ENCODE measurements around the gene CCHCR1.

The CCHCR1 gene

DNA sequence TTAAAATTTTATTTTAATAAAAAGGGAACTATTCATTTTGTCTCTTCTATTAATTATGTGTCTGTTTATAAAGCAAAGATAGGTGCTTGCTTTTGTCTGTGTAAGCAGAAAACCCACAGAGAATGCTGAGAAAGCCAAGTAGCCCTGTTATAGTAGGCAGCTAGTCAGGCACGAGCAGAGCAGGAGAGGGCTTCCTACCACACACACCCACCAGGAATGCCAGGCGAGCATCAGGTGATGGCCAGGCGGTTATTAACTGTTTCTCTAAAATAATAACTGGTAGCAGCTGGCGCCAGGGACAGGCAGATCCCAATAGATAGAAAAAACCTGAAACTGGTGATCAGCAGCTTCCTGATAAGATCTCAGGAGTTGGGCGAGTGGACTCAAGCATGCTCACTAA lies 60.9 kb downstream of the CCHCR1 start:
- DNase-seq, result no peak

DNA sequence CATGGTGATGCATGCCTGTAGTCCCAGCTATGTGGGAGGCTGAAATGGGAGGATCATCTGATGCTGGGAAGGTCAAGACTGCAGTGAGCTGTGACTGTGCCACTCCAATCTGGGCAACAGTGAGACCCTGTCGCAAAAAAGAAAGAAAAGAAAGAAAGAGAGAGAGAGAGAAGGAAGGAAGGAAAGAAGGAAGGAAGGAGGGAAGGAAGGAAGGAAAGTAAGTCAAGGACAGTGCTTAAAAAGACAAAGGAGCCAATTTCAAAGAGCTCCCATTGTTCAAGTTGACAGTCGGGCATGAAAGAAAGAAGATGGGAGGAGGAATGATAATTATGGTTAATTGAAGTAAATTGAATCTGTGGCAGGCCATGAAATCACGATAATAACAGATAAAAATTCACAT lies 61.4 kb downstream of the CCHCR1 start:
- DNase-seq, result no peak

DNA sequence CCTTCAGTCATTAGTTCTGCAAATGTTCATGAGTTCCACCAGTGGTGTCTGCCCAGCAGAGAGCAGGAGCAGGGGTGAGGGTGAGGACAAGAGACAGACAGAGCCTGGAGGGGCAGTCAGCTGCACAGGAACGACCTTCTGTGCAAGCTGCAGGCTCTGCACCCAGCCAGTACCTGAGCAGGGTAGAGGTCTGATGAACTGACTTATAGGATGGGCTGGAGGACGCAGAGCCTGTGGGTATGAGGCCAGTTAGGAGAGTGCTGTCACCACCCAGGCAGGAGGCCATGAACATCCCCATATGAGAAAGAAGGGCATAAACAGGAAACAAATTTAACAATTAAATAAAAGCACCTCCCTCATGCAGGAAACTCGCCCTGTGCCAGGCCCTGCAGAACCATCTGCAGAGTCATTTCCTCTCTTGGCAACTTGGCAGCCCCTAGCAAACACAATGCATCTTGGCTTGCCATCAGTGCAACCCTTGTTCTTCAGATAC lies 63.2 kb downstream of the CCHCR1 start:
- DNase-seq, result no peak

DNA sequence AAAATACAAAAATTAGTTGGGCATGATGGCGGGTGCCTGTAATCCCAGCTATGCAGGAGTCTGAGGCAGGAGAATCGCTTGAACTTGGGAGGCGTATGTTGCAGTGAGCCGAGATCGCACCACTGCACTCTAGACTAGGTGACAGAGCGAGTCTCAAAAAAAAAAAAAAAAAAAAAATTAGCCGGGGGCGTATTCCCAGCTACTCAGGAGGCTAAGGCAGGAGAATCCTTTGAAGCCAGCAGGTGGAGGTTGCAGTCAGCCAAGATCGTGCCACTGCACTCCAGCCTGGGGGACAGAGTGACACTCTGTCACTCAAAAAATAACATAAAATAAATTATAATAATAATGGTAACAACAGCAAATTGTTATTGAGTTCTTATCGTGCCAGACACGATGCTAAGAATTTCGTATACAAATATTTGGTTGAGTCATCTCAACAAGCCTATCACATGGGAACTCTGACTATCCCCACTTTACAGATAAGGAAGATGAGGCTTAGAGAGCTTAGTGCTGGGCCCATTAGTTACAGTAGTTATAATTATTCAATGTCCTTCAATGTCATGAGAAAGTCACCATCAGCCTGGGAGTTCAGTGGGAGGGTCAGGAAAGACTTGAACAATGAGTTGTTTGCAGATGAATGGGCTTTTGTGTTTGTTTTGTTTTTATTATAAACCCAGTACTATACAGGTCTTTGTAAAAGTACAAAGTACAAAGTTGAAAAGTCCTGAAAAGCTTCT lies 64.7 kb downstream of the CCHCR1 start:
- DNase-seq, result no peak

All from retina (tissue), 1 donor.